HG03025 (cell line): ENCODE results near the gene P3H4.

Experiments
- ATAC-seq: cut with Tn5 transposase; IDR thresholded peaks from one replicate; pipeline ENCODE4 v1.9.1; 2021; ENCODE audit warnings: mild to moderate bottlenecking, moderate library complexity; ENCODE audit not compliant: unreplicated experiment, low FRiP score

Gene P3H4

DNA sequence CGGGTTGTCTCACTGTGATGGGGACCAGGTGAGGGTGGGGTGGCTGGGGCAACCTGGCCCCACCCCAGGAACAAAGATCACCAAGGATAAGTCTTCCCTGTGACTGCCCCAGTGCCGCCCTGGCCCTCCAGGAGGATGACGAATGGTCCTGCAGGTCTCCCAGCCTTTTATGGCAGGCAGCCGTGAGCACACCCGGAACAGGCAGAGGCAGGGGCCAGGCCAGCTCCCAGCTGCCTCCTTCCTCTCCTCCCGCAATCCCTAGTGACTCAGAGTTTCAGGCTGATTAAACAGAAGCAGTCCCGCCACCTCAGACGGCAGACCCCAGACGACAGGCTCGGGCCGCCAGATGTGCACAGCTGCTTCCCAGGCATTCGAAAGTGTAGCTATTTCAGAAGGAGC, 38.6 kb downstream of the P3H4 start:
- no peak for ATAC-seq

DNA sequence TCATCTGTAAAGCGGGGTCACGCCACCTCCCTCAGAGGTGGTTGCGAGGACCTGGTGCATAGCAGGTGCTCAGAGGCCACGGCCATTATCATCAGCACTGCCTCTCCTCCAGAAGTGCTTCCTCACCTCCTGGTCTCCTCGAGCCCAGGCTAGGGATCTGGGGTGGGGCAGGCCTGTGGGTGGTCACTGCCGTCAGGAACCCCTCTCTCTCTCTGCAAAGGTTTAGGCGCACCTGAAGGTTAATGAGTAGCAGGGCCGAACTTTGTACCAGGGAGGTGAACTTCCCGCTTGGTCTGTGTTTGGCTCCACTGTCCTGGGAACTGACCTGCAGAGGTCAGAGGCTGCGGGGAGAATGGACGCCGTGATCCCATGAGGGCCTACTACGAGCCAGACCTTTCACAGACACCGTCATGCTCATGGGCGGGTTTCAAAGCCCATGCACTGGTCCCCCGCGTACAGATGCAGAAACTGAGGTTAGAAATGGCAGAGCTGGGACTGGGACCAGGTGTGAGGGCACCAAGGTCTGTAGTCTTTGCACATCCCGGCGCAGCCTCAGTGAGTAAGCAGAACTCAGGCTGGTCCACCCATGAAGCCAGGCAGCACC, 39.1 kb downstream of the P3H4 start:
- ATAC-seq: no peak

DNA sequence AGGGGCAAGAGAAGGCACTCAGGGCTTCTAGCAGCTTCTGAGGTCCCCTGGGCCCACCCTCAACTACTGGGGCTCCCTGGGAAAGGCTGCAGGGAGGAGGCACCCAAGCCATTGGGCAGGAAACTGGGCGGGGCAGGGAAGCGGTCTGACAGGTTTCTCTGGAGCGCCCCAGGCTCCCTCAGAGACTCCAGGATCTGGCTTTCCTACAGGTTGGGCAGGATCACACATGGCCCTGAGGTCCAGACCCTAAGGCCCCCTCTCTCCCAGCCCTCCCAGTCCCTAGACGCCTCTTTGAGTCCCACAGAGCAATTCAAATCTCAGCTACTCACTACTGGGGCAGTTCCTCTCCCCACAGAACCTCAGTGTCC, 39.5 kb downstream of the P3H4 start:
- ATAC-seq: no peak

DNA sequence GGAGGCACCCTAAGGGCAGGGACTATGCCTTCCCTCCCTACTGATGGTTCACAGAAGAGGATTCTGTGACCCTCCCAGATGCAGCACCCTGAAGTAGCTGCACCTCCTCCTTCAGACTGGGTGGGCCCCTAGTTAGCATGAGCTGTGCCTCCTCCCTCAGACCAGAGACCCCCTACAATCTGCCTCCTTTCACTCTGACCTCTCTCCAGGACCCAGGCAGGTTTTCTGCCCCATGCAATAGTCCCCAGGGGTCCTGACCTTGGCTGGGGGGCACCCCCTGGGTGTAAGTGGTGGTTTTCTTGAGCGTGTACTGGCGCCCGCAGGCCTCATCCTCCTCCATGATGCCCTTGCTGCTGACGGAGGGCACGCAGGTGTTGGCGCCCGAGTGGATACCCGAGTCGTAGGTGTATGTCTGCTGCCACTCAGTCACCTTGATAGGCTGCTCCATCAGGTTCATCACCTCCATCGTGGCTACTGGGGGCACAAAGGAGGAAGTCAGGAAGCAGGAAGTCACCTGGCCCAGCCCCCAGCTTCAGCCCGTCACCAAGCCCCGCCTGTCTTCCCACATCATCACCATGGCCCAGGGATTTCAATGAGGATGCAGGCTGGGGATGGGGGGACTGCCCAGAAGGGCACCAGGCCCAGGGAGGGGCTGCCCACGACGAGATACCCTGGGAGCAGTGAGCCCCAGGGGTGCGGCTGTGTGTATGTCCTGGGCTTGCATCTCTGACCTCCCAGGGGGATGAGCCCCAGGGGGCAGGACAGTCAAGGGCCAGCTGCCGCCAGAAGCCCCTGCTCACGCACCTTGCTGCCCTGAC, 40.2 kb downstream of the P3H4 start:
- ATAC-seq: no peak

DNA sequence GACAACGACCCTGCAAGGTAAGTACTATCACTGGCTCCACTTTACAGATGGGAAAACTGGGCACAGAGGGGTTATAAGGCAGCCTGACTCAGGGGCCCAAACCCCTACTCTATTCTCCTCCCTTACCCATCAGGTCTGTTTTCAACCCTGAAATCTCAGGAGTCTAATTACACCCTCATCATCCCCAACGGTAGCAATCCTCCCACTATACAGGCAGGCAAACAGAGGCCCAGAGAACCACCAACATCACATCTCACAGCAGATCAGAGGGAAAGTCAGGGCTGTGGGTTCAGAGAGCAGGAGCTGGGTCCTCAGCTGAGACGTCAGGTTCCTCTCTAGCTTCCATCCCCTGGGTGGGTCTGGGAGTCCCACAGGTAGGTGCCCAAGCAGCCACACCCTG, 41.8 kb downstream of the P3H4 start:
- ATAC-seq: no peak

DNA sequence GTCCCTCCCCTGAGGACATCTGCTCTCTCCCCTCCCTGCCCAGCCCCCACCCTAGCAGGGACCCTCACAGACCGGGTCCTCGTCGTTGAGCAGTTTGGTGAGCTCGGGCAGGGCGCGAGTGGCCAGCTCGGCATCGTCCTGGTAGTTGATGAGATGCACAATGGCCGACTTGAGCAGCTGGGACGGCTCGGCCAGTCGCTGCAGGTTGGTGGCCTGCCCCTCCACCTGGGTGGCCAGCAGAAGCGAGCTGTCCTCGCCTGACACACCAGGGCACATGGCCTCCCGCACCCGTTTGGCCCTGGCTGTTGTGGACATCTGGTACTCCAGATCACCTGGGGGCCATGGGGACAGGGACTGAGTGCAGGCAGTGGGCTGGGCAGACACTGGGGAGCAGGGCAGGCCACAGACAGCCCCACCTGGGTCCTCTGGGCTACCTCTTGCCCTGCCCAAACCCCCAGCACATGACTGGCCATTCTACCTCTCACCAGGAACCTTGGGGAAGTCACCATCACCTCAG, 42.3 kb downstream of the P3H4 start:
- no peak for ATAC-seq

DNA sequence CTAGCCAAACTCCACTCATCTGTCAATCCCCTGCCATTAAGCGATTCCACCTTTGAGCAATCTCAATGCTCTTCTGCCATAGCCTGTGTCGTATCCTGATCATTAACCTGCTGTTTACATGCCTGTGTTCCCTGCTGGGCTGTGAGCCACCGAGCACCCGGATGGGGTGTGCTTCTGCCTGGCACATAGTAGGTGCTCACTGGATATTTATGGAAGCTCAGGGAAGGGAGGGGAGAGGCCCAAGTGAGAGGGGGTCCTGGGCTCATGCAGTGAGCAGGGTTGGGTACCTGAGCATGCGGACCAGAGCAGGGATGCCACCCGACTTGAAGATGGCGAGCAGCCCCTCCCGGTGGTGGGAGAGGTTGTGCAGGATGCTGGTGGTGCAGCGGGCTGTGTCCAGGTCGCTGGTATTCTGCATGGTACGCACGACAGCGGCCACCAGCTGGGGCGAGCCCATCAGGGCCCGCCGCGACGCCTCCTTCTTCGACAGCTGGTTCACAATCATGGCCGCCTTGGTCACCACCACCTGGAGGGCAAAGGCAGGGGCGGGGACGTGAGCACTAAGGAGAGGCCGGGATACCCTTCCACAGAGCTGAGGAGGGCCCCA, 43.0 kb downstream of the P3H4 start:
- no peak for ATAC-seq

DNA sequence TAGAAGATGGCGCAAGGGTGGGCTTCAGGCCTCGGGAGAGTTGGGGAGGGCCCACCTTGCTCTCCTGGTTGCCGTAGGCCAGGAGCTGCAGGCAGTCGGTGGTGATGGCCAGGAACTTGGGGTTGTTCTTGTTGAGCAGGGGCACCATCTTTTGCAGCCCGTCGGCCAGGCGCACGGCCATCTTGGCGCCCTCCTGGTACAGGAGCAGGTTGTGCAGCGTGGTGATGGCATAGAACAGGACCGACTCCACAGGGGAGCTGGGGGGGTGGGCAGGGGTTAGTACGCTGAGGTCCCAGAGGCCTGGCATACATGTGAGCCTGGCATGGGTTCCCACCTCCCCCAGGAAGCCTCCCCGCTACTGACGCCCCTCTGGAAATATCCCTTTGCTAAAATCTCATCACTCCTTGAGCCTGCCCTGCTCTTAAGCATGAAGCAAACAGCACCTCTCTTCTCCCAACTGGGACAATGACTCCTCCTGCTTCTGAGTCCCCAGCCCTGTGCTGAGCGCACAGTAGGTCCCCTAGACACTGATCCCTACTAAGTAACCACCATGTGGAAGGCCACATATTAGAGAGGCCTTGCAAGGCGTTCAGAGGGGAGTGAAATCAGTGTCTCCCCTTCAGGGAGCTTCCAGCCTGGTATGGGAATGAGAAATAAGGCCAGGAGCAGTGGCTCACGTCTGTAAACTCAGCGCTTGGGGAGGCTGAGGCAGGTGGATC, 44.3 kb downstream of the P3H4 start:
- no peak for ATAC-seq

DNA sequence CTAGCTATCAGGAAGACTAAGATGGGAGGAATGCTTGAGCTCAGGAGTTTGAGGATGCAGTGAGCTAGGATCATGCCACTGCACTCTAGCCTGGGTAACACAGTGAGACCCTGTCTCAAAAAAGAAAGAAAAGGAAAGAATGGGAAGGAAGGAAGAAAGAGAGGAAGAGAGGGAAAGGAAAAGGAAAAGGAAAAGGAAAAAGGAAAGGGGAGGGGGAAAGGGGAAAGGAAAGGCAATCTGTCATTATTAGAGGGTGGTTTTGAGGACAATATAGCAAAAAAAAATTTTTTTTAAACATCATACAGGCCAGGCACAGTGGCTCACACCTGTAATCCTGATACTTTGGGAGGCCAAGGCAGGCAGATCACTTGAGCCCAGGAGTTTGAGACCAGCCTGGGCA, 45.6 kb downstream of the P3H4 start:
- ATAC-seq: no peak

DNA sequence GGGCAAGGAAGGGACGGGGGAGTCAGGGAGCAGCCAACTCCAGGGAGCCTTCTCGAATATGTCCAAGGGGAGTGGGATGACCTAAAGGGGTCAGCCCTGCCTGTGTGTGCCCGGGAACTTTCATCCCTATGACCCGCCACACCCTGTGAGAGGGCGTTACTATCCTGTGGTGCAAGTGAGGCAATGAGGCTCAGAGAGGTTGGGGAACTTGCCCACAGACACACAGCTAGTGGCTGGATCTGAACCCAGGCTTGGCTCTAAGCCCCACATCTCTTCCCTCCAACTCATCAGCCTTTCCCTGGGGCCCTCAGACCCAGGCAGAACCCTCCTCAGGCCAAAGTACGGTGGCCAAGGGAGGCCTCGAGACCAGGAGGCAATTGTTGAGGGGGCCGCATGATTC, 48.4 kb downstream of the P3H4 start:
- no peak for ATAC-seq

DNA sequence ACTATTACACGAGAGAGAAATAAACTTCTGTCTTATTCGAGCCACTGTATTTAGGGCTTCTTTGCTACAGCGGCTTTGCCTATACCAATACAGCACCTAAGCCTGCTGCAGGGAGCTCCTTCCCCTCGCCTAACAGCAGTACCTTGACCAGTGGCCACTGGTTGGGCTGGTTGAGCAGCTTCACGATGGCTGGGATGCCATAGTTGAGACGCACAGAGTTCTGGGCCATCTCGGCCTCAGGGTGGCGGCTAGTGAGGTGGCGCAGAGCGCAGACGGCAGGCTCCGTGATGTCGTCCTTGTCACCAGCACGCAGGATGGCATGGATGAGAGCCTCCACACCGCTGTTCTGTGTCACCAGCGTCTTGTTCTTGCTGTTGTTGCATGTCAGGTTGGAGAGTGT, 48.9 kb downstream of the P3H4 start:
- no peak for ATAC-seq

DNA sequence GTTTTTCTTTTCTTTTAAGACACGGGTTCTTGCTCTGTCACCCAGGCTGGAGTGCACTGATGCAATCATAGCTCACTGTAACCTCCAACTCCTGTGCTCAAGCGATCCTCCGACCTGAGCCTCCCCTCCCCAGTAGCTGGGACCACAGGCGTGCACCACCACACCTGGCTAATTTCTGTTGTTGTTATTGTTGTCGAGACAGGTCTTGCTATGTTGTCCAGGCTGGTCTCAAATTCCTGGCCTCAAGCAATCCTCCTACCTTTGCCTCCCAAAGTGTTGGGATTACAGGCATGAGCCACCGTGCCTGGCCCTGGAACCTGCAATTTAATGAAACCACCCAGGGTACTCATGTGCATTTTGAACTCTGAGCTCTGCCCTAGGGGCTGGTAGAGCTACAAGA, 49.4 kb downstream of the P3H4 start:
- no peak for ATAC-seq

DNA sequence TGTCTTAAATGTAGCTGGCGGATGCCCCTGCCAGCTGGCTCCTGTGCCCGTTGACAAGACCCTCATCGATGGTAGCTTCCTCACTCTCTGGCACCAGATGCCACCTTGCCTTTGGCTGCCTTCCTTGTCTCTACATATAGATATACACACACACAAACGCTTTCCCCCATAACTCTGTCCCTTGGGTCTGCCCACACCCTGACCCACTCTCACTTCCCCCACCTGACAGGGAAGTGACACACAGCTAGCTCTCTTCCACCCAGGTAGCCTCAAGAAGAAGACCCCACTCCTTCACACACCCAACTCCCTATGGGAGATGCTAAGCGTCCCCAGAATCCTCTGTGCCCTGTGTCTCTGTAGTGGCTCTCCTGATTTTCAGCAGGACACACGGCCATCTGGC, 50.9 kb downstream of the P3H4 start:
- no peak for ATAC-seq

DNA sequence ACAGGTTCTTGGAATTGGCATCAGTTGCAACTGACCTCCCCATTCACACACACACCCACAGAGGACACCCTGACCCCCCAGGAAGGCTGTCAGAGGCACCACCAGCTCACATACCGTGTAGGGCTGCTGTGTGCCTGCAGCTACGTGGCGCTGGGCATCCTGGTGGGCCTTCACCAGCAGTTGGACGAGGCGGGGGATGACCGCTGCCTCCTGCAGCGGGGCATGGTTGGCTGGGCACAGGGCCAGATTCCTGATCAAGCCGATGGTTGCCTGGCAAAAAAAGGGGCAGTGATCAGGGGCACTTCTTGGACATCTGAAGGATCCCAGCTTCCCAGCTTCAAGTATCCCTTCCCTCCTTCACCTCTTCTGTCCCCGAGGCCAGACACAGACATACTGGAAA, 53.1 kb downstream of the P3H4 start:
- no peak for ATAC-seq

DNA sequence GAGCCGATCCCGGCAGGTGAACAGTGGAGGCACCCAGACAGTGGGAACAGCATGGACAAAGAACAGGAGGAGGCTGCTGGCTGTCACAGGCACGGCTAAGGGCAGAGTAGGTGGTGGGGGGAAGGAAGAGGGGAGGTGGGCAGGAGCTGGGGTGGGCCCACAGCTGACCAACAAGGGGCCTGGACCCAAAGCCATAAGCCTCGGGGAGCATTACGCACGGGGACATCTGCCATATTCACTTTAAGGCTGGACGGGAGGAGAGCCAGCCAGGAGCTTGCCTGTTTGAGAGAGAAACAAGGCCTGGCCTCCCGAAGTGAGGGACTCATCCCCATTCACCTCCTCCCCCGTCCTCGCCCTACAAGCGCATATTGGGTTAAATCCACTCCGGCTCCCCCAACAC, 57.7 kb downstream of the P3H4 start:
- ATAC-seq: no peak
